HepG2 (cell line): Measurements from ENCODE around the gene DNMT1. TPM values are rescaled to one million over a fixed set of nuclear protein-coding genes. Genes with fewer than 3 reads are reported as not detected.

Experiments used
- AKNA ChIP-seq: sonication (generic); formaldehyde crosslinking; IDR thresholded peaks from 2 replicates; pipeline ENCODE4 v1.4.0; 2020; ENCODE audit warnings: missing genetic modification reagents, borderline replicate concordance
- ASH2L ChIP-seq: fragments of 300-600, 200-600 bp; sonication (generic); IDR thresholded peaks from 2 replicates; pipeline ENCODE4 v1.7.0; 2017; ENCODE audit warnings: low read depth, mild to moderate bottlenecking, moderate library complexity, mixed read lengths, low read length; ENCODE audit not compliant: insufficient read length
- CC2D1A ChIP-seq: sonication (generic); formaldehyde crosslinking; IDR thresholded peaks from 2 replicates; pipeline ENCODE4 v1.8.1; 2023; ENCODE audit warnings: mild to moderate bottlenecking, missing genetic modification reagents
- EHMT2 ChIP-seq: fragments of 200-600 bp; sonication (generic); IDR thresholded peaks from 2 replicates; pipeline ENCODE4 v1.7.0; 2017; ENCODE audit warnings: antibody characterized with exemption, low read depth, low read length, borderline replicate concordance
- HNRNPK ChIP-seq: fragments of 200-400 bp; formaldehyde crosslinking; IDR thresholded peaks from 2 replicates; pipeline ENCODE4 v1.6.1; 2018; ENCODE audit warnings: low read length, low read depth, moderate library complexity, mild to moderate bottlenecking; ENCODE audit not compliant: poor library complexity, severe bottlenecking
- KDM1A ChIP-seq: IDR thresholded peaks from 2 replicates; pipeline ENCODE4 v1.6.1; 2016; ENCODE audit warnings: missing compliant biosample characterization
- MTA3 ChIP-seq: sonication (generic); formaldehyde crosslinking; IDR thresholded peaks from 2 replicates; pipeline ENCODE4 v1.4.0; 2020; ENCODE audit warnings: missing genetic modification reagents
- NR2F2 ChIP-seq: IDR thresholded peaks from 2 replicates; pipeline ENCODE4 v1.6.1; 2012; ENCODE audit warnings: low read depth, inconsistent platforms, borderline replicate concordance
- RBM22 ChIP-seq: fragments of 200-400 bp; formaldehyde crosslinking; optimal IDR thresholded peaks from 2 replicates; pipeline ENCODE3; 2017; ENCODE audit warnings: mild to moderate bottlenecking, low read length, moderate library complexity
- TOE1 ChIP-seq: sonication (generic); formaldehyde crosslinking; IDR thresholded peaks from 2 replicates; pipeline ENCODE4 v1.4.0; 2020; ENCODE audit warnings: mild to moderate bottlenecking, missing genetic modification reagents
- ZBTB37 ChIP-seq: sonication (generic); formaldehyde crosslinking; IDR thresholded peaks from 2 replicates; pipeline ENCODE4 v1.4.0; 2020; ENCODE audit warnings: mild to moderate bottlenecking, missing genetic modification reagents
- ZC3H13 ChIP-seq: sonication (generic); formaldehyde crosslinking; IDR thresholded peaks from 2 replicates; pipeline ENCODE4 v1.8.1; 2023; ENCODE audit warnings: mild to moderate bottlenecking, missing genetic modification reagents, moderate library complexity
- ZMAT3 ChIP-seq: sonication (generic); formaldehyde crosslinking; conservative IDR thresholded peaks from 2 replicates; pipeline ENCODE4 v1.7.0; 2021; ENCODE audit warnings: missing genetic modification reagents
- ZNF367 ChIP-seq: sonication (generic); formaldehyde crosslinking; IDR thresholded peaks from 2 replicates; pipeline ENCODE4 v1.4.0; 2020; ENCODE audit warnings: missing genetic modification reagents, borderline replicate concordance
- ZNF382 ChIP-seq: sonication (generic); formaldehyde crosslinking; IDR thresholded peaks from 2 replicates; pipeline ENCODE4 v1.5.0; 2020; ENCODE audit warnings: missing genetic modification reagents, mild to moderate bottlenecking, borderline replicate concordance
- polyA plus RNA-seq, 8 experiments: library from polyadenylated mRNA; depleted of rRNA in 3 of 8; stranded (reverse) in 7 of 8; unstranded in 1 of 8; fragments of >200 nt; fragmentation: Illumina TruSeq in 4 of 8; extraction: Trizol in 4 of 8; gene quantifications; 2 replicates each; pipeline versions ENCODE4 v1.2.1 to v1.2.3, GENCODE V29; 2011 to 2016; ENCODE audit warnings: low read depth in 4 of 8, missing spikeins in 1 of 8, mixed read lengths in 1 of 8; ENCODE audit not compliant: insufficient read depth in 1 of 8
- total RNA-seq, 5 experiments: library from RNA; depleted of rRNA; stranded (reverse); fragments of >200 nt; fragmentation: Illumina TruSeq; extraction: Trizol; gene quantifications; 2 replicates each; pipeline ENCODE4 v1.2.3, GENCODE V29; 2016; ENCODE audit warnings: low read depth in 1 of 5
- TF ChIP-seq, protein P1 (sequence below): sonication (generic); formaldehyde crosslinking; IDR thresholded peaks from 2 replicates; pipeline ENCODE4 v1.5.0; 2020; ENCODE audit warnings: missing genetic modification reagents

DNMT1 gene
- total and polyA plus RNA-seq, 2 of the 13 experiments (the other 11 are each of a cell fraction or from before 2014, with no cell fraction given), result 31.2 to 91.1 TPM

- no peak for TF ChIP-seq EHMT2
- TF ChIP-seq NR2F2, result no peak
- no peak for TF ChIP-seq ZBTB37 (CRISPR knock-in tag)
- TF ChIP-seq ZNF367 (CRISPR knock-in tag), result no peak
- TF ChIP-seq ZC3H13 (CRISPR knock-in tag), result peak; percentile 98
- TF ChIP-seq HNRNPK, result peak; percentile 19
- TF ChIP-seq ASH2L, result no peak
- TF ChIP-seq CC2D1A (CRISPR knock-in tag), result no peak
- TF ChIP-seq AKNA (CRISPR knock-in tag), result no peak
- TF ChIP-seq ZNF382, result no peak
- TF ChIP-seq TOE1 (CRISPR knock-in tag), result no peak
- TF ChIP-seq MTA3 (CRISPR knock-in tag), result no peak
- no peak for TF ChIP-seq KDM1A (CRISPR knock-in tag)
- TF ChIP-seq RBM22, result peak; percentile 83
- no peak for TF ChIP-seq ZMAT3 (CRISPR knock-in tag)
- TF ChIP-seq, protein P1, sequence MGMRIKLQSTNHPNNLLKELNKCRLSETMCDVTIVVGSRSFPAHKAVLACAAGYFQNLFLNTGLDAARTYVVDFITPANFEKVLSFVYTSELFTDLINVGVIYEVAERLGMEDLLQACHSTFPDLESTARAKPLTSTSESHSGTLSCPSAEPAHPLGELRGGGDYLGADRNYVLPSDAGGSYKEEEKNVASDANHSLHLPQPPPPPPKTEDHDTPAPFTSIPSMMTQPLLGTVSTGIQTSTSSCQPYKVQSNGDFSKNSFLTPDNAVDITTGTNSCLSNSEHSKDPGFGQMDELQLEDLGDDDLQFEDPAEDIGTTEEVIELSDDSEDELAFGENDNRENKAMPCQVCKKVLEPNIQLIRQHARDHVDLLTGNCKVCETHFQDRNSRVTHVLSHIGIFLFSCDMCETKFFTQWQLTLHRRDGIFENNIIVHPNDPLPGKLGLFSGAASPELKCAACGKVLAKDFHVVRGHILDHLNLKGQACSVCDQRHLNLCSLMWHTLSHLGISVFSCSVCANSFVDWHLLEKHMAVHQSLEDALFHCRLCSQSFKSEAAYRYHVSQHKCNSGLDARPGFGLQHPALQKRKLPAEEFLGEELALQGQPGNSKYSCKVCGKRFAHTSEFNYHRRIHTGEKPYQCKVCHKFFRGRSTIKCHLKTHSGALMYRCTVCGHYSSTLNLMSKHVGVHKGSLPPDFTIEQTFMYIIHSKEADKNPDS (CRISPR knock-in tag), result no peak
Measured at GRCh38 chr19:10114651-10115391, 79.9 kb downstream of the DNMT1 start (continued).
